Right renal pelvis (tissue), 4 donors: ENCODE results near the gene PTPN6. TPM values are rescaled to one million over a fixed set of nuclear protein-coding genes. Genes with fewer than 3 reads are reported as not detected.
A peak's percentile ranks its signal among the peaks of the same experiment; 100 is the strongest.

ENCODE experiments used
- DNase-seq, 4 donors: peaks; one replicate each; pipeline ENCODE4 v3.0.0-alpha.2; 2013; ENCODE audit warnings: low read depth in 4 of 4, low spot score in 3 of 4, missing footprints in 1 of 4
- polyA plus RNA-seq, 4 donors: library from polyadenylated mRNA; unstranded; fragments of 120-200 nt; gene quantifications; one replicate each; pipeline ENCODE4 v1.2.1, GENCODE V29; 2013; ENCODE audit not compliant: insufficient read length in 4 of 4

PTPN6 gene
- polyA plus RNA-seq, 4 donors, result 19.1 to 22.4 (median 20.9) TPM

GRCh38 chr12:6921996-6922946 is 28.9 kb upstream of the PTPN6 start:
- no peak for DNase-seq

- no peak for DNase-seq
These were observed 28.0 kb upstream of the PTPN6 start for GRCh38 chr12:6923003-6923732.

- no peak for DNase-seq
These were observed 27.3 kb upstream of the PTPN6 start for GRCh38 chr12:6923851-6924250.

GRCh38 chr12:6925239-6925539 is 26.0 kb upstream of the PTPN6 start:
- no peak for DNase-seq

GRCh38 chr12:6925540-6926279 is 25.4 kb upstream of the PTPN6 start:
- DNase-seq, result no peak

GRCh38 chr12:6927379-6928021 is 23.7 kb upstream of the PTPN6 start, which contains the start of gene ATN1:
Gene ATN1 (plus strand): TSS chr12:6927959. CDS start chr12:6934002, 6,043 bp downstream.
- DNase-seq, result peak in 3 of 4 donors; percentile 78 to 86 (median 84)

- DNase-seq, result no peak
These were observed 23.0 kb upstream of the PTPN6 start for GRCh38 chr12:6928022-6928702.

- DNase-seq, result no peak
These were observed 22.3 kb upstream of the PTPN6 start for GRCh38 chr12:6928703-6929407.

- no peak for DNase-seq
These were observed 21.4 kb upstream of the PTPN6 start for GRCh38 chr12:6929466-6930452.

- no peak for DNase-seq
These were observed 18.4 kb upstream of the PTPN6 start for GRCh38 chr12:6932766-6933165.

GRCh38 chr12:6934110-6934509 is 17.0 kb upstream of the PTPN6 start:
- no peak for DNase-seq

GRCh38 chr12:6935371-6936193 is 15.6 kb upstream of the PTPN6 start:
- no peak for DNase-seq

- no peak for DNase-seq
These were observed 14.9 kb upstream of the PTPN6 start for GRCh38 chr12:6936194-6936635.

- DNase-seq, result no peak
These were observed 14.3 kb upstream of the PTPN6 start for GRCh38 chr12:6936636-6937480.

- peak; percentile 88 to 91 (median 90) for DNase-seq
These were observed 13.4 kb upstream of the PTPN6 start for GRCh38 chr12:6937481-6938352.
